COLO829 (cell line): Measurements from ENCODE around the gene PVALB.
"Not testable (repeated sequence)": the region's sequence is repeated elsewhere in the genome, so short reads cannot be mapped to it uniquely, and the experiment has no call there.

Experiments used
- DNase-seq: peaks from one replicate; pipeline ENCODE4 v3.0.0; 2012; ENCODE audit warnings: low spot score

PVALB gene

GRCh38 chr22:36756746-36757655, 59.8 kb downstream of the PVALB start:
- DNase-seq: no peak

DNA sequence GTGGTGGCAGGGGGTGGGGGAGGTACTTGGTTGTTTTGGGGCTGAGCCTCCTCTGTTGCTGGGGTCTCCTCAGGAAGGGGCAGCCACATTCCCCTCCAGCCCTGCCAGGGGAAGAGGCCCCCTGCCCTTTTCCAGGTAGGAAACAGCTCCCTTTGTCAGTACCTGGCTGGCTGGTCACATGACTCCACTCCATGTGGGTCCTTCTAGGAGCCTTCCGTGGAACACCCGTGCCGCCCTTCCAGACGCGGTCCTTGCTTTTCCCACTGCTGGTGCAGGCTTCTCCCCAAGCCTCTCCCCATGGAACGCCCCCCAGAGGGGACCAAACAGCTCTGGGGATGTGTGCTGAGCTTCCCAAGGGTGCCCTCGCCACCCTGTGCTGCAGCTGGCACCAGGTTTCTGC, 60.8 kb downstream of the PVALB start:
- DNase-seq: no peak

GRCh38 chr22:36755316-36755715, 61.5 kb downstream of the PVALB start:
- no peak for DNase-seq

GRCh38 chr22:36754881-36755280, 62.0 kb downstream of the PVALB start:
- DNase-seq: not testable (repeated sequence)

DNA sequence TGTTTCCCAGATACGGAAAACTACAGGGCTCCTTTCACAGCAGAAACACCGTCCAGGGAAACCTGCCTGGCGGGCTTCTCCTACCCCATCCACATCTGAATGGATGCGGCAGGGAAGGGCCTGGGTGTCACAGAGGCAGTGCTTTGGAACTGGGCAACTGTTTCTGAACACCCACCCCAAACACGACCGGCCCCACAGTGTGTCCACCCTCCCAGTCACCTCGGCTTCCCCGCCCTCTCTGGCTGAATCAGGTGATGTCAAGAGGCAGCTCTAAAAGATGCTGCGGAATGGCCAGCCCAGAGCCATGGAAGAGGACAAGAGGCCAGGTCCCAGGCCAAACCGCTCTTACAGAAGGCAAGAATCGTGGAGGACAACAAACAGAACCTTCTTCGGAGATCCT, 62.9 kb downstream of the PVALB start:
- no peak for DNase-seq

DNA sequence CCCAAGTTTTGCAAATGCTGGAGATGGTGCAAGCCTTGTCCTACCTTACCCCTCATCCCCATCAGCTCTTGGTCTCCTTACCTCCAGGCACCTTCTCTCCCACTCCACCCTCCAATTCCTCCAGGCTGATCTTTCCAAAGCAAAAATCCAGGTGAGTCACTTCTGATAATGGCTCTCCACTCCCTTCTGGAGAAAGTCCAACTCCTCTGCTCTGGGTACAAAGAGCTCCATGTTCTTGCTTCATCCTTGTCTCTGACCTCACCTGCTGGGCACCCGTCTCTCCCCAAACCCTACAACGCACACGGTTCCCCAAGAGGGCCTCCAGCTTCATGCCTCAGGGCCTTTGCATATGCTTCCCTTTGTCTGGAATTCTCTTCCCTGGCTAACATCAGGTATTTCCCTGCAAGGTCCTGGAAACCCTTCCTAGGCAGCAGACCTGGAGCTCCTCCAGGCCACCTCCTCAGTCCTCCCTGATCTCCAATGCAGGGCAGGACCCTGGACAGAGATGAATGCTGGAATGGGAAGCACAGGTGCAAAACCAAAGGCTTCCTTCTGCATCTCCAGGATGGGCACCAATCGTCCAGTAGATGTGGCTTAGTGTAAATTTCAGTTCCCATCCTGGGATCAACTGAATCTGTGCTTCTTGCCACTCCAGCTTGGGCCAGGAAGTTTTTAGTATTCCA, 63.6 kb downstream of the PVALB start:
- no peak for DNase-seq
